ENCODE data around the gene TBC1D3I.
"Not testable (repeated sequence)": the region's sequence is repeated elsewhere in the genome, so short reads cannot be mapped to it uniquely, and the experiment has no call there.

The TBC1D3I gene

GRCh38 chr17:36264470-36264869 lies at the start of gene TBC1D3I:
Gene TBC1D3I (minus strand): TSS chr17:36264570. CDS start chr17:36262985, 1,585 bp downstream.
- DNase-seq (ENCODE audit: low spot score), result not testable (repeated sequence)

DNA sequence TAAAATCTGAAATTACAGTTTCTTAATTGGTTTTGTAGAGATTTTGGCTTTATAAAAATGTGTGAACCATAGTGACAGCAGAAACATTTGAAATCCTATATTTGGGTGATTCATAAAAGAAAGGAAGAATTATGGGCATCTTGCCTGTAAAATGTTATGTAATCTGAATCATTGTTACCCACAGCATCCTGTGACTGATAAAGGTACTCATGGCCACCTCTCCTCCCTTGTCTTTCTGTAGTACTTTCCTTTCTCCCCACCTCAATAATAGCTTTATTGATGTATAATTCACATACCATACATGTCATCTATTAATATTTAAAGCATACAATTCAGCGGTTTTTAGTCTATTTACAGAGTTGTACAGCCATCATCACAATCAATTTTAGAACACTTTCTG lies 30.8 kb upstream of the TBC1D3I start:
- DNase-seq (ENCODE audit: low spot score), result not testable (repeated sequence)

DNA sequence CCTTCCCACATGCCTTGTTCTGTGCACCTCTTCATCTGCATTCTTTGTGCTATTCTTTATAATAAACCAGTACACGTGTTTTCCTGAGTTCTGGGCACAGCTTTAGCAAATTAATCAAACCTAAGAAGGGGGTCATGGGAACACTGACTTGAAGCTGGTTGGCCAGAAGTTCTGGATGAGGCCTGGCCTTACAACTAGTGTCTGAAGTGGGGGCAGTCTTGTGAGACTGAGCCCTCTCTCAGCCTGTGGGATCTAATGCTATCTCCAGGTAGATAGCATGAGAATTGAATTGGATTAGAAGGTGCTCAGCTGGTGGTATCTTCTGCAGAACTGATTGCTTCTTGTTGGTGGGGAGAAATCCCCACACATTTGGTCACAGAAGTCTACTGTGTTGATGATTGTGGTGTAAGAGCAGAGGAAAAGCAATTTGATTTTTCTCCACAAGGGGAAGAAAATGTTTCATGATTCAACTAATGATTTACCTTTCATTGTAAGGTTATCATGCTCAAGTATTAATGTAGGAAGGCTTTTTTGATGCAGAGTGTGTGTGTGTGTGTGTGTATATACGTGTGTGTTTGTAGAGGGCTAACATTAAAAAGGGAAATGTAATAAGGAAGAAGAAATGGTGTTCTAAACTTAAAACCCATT lies 25.7 kb upstream of the TBC1D3I start:
- DNase-seq (ENCODE audit: low spot score), result not testable (repeated sequence)

DNA sequence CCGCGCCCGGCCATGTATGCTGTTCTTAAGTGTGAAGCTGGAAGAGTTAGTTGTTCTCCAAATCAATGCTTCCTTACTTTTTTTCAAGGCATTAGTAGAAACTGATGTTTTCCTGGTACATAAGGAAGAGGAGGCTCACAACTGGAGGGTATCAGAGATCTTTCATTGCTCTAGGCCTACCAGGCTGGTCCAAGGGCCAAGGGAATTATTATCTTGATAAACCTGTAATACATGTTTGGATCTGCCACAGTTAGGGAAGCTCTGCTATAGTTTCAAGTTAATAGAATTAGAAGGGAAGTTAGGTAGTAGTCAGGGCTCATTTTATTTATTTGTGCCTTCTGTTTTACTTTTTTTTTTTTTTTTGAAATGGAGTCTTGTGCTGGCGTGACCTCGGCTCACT lies 19.8 kb upstream of the TBC1D3I start:
- not testable (repeated sequence) for DNase-seq (ENCODE audit: low spot score)

- DNase-seq (ENCODE audit: low spot score), result not testable (repeated sequence)
Observed at GRCh38 chr17:36283256-36283655, 18.9 kb upstream of the TBC1D3I start.

- not testable (repeated sequence) for DNase-seq (ENCODE audit: low spot score)
Observed at GRCh38 chr17:36242046-36242445, 22.3 kb downstream of the TBC1D3I start.

DNA sequence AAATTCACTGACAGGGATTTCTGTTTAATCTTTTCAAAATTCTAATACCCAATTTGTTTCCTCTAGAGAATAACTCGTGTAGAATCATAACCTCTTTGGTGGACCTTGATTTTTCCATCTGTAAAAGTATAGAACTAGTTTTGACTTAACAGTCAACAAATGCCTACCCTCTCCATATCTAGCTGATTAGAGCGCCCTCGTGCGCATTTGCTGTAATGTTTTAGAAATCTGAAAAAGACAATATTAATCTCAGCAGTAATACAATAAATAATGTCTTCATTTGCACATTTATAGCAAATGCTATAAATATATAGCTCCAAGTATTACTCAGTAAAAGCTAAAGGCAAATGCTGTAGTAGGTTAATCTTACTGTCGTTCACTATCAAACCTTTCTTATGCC lies 34.7 kb downstream of the TBC1D3I start:
- not testable (repeated sequence) for DNase-seq (ENCODE audit: low spot score)

GRCh38 chr17:36222967-36223366 lies 41.4 kb downstream of the TBC1D3I start:
- not testable (repeated sequence) for DNase-seq (ENCODE audit: low spot score)

- not testable (repeated sequence) for DNase-seq (ENCODE audit: low spot score)
Observed at GRCh38 chr17:36221581-36222100, 42.7 kb downstream of the TBC1D3I start.

- DNase-seq (ENCODE audit: low spot score), result not testable (repeated sequence)
Observed at GRCh38 chr17:36220737-36221580, 43.4 kb downstream of the TBC1D3I start.

DNA sequence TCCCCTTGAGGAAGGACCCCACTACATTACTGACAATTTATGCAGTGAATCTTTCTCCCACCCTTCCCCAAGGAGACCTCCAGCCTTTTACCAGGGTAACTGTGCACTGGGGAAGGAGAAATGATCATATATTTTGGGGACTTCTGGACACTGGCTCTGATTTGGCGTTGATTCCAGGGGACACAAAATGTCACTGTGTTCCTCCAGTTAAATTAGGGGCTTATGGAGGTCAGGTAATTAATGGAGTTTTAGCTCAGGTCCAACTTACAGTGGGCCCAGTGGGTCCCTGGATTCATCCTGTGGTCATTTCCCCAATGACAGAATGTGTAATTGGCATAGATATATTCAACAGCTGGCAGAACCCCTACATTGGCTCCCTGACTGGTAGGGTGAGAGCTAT lies 44.8 kb downstream of the TBC1D3I start:
- DNase-seq (ENCODE audit: low spot score), result not testable (repeated sequence)

GRCh38 chr17:36215406-36216308 lies 48.7 kb downstream of the TBC1D3I start:
- DNase-seq (ENCODE audit: low spot score), result not testable (repeated sequence)

GRCh38 chr17:36214918-36215317 lies 49.5 kb downstream of the TBC1D3I start:
- no peak for DNase-seq (ENCODE audit: low spot score)

DNA sequence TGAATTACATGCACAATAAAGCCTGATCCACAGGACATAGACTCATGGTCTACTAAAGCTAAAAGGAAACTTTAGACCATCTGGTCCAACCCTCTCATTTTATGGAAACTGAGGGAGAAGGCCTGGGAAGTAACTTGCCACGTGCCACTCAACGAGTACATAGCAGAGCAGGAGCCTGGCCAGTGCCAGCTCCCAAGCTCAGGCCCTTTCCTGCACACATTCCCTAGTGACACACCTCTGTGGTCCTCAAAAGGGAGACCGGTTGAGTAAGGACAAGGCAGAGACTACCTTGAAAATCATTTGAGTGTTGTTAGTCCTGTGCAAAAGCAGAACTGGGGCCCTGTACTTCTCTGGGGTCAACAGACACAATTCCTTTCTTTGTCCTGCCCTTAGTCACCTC lies 50.7 kb downstream of the TBC1D3I start:
- no peak for DNase-seq (ENCODE audit: low spot score)

GRCh38 chr17:36212966-36213365 lies 51.4 kb downstream of the TBC1D3I start:
- DNase-seq (ENCODE audit: low spot score), result no peak

DNA sequence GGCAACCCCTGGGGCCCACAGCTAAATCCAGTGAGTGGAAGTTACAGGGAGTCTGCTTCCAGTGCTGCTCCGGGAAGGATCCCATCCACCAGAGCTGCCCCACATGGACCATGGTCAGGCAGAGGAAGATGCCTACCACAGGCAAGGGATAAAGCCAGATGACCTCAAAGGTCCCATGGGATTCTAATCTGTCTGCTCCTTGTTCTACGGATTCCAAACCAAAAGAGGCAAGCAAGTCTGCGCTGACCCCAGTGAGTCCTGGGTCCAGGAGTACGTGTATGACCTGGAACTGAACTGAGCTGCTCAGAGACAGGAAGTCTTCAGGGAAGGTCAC lies 52.1 kb downstream of the TBC1D3I start:
- no peak for DNase-seq (ENCODE audit: low spot score)

DNA sequence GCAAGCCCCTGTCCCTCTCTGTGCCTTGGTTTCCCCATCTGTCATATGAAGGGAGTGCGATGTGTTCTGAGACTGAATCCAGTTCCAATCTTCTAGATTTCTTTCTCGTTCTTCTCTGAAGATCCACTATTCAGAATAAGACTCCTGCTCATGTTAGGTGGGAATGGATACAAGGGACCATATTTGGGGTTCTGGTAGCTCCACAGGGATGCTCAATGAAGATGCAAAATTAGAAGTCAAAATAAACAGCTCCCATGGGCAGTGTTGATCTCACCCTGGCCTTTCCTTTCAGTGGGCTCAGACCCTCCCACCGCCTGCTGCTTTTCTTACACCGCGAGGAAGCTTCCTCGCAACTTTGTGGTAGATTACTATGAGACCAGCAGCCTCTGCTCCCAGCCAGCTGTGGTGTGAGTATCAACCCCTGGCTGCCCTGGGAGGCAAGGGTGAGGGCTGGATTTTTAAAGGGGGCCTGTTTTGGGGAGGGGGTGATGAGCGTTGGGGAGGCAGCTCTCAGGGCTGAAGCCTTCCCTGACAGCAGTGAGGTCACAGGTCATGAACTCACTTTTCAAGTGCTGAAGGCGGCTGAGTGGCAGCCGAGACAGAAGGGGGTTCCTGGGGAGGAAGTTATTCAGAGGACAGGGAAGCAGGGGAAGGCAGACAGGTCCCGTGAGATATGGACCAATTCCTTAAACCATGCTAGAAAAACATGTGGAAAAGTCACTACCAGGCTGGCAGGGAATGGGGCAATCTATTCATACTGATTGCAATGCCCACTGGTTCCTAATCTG lies 52.7 kb downstream of the TBC1D3I start:
- DNase-seq (ENCODE audit: low spot score), result not testable (repeated sequence)

GRCh38 chr17:36210439-36211211 lies 53.7 kb downstream of the TBC1D3I start, which contains the start of gene CCL4L2:
Gene CCL4L2 (plus strand): TSS chr17:36211063.
- not testable (repeated sequence) for DNase-seq (ENCODE audit: low spot score)

- no peak for DNase-seq (ENCODE audit: low spot score)
Observed at GRCh38 chr17:36209575-36209974, 54.8 kb downstream of the TBC1D3I start.

- not testable (repeated sequence) for DNase-seq (ENCODE audit: low spot score)
Observed at GRCh38 chr17:36207383-36207782, 57.0 kb downstream of the TBC1D3I start.

All from putamen (tissue), 1 donor.